ENCODE results near the gene TCF15. TPM values are rescaled to one million over a fixed set of nuclear protein-coding genes. Genes with fewer than 3 reads are reported as not detected.

TCF15 gene
- total and polyA plus RNA-seq, 2 of the 8 experiments (the other 6 are each of a cell fraction or from before 2014, with no cell fraction given) = 3.7 to 6.9 TPM

GRCh38 chr20:598133-598850 lies 11.8 kb downstream of the TCF15 start (continued):
- TF ChIP-seq KDM4A (IDR thresholded peaks at IDR 0.05; ENCODE audit: low read depth, low read length, severe bottlenecking) = no peak

Measured in H1 (cell line).